GM21423 (cell line): ENCODE data around the gene TBXAS1.
"Not testable (repeated sequence)": the region's sequence is repeated elsewhere in the genome, so short reads cannot be mapped to it uniquely, and the experiment has no call there.

Source experiments
- ATAC-seq: cut with Tn5 transposase; IDR thresholded peaks from one replicate; pipeline ENCODE4 v1.9.1; 2021; ENCODE audit warnings: mild to moderate bottlenecking, moderate library complexity; ENCODE audit not compliant: unreplicated experiment

Gene TBXAS1

GRCh38 chr7:139913021-139913844, 84.2 kb downstream of the TBXAS1 start:
- ATAC-seq: no peak

GRCh38 chr7:139913845-139914135, 84.7 kb downstream of the TBXAS1 start:
- no peak for ATAC-seq

- ATAC-seq: no peak
Observed at GRCh38 chr7:139914306-139915267, 85.5 kb downstream of the TBXAS1 start.

- ATAC-seq: no peak
Observed at GRCh38 chr7:139915268-139915863, 86.3 kb downstream of the TBXAS1 start.

GRCh38 chr7:139915864-139916716, 87.0 kb downstream of the TBXAS1 start:
- ATAC-seq: peak; percentile 85

- ATAC-seq: peak; percentile 68
Observed at GRCh38 chr7:139916717-139917395, 87.8 kb downstream of the TBXAS1 start.

GRCh38 chr7:139917851-139918250, 88.8 kb downstream of the TBXAS1 start:
- no peak for ATAC-seq

GRCh38 chr7:139918480-139918879, 89.4 kb downstream of the TBXAS1 start:
- no peak for ATAC-seq

- no peak for ATAC-seq
Observed at GRCh38 chr7:139923090-139923489, 94.0 kb downstream of the TBXAS1 start.

GRCh38 chr7:139924461-139924860, 95.4 kb downstream of the TBXAS1 start:
- ATAC-seq: no peak

GRCh38 chr7:139929221-139929620, 100.2 kb downstream of the TBXAS1 start:
- ATAC-seq: not testable (repeated sequence)

GRCh38 chr7:139930286-139930965, 101.4 kb downstream of the TBXAS1 start:
- ATAC-seq: no peak

GRCh38 chr7:139931190-139931934, 102.3 kb downstream of the TBXAS1 start:
- ATAC-seq: no peak

- no peak for ATAC-seq
Observed at GRCh38 chr7:139932531-139932930, 103.5 kb downstream of the TBXAS1 start.

- ATAC-seq: no peak
Observed at GRCh38 chr7:139936760-139937310, 107.8 kb downstream of the TBXAS1 start.

- no peak for ATAC-seq
Observed at GRCh38 chr7:139937715-139938114, 108.7 kb downstream of the TBXAS1 start.

- no peak for ATAC-seq
Observed at GRCh38 chr7:139940866-139941265, 111.8 kb downstream of the TBXAS1 start.

GRCh38 chr7:139941421-139941820, 112.4 kb downstream of the TBXAS1 start:
- ATAC-seq: no peak
